BLaER1 treated with 17β-estradiol and CSF1 and Interleukin-3, amounts not matched to agents 10 nM and 100 nM (cell line): ENCODE results near the gene KIAA2012.

Experiments used
- H3K27ac ChIP-seq, 11 experiments: shearing (Covaris generic); formaldehyde crosslinking; 2 replicates each; pipeline ENCODE4 v1.8.1; 2022
- H3K27me3 ChIP-seq, 11 experiments: shearing (Covaris generic); formaldehyde crosslinking; 2 replicates each; pipeline ENCODE4 v1.8.1; 2022
- H3K36me3 ChIP-seq, 11 experiments: shearing (Covaris generic); formaldehyde crosslinking; 2 replicates each; pipeline ENCODE4 v1.8.1; 2022
- H3K4me1 ChIP-seq, 10 experiments: shearing (Covaris generic); formaldehyde crosslinking; 2 replicates each; pipeline ENCODE4 v1.8.1; 2022
- H3K4me2 ChIP-seq, 11 experiments: shearing (Covaris generic); formaldehyde crosslinking; 2 replicates each; pipeline ENCODE4 v1.8.1; 2022
- H3K4me3 ChIP-seq, 10 experiments: shearing (Covaris generic); formaldehyde crosslinking; 2 replicates each; pipeline ENCODE4 v1.8.1; 2022
- H3K9ac ChIP-seq, 11 experiments: shearing (Covaris generic); formaldehyde crosslinking; 2 replicates each; pipeline ENCODE4 v1.8.1; 2022
- H3K9me3 ChIP-seq, 11 experiments: shearing (Covaris generic); formaldehyde crosslinking; replicated peaks in 1 of 11; 2 replicates each; pipeline ENCODE4 v1.8.1; 2022
- H4K20me1 ChIP-seq, 11 experiments: shearing (Covaris generic); formaldehyde crosslinking; 2 replicates each; pipeline ENCODE4 v1.8.1; 2022
- Cebpa-rat ChIP-seq, 11 experiments: shearing (Covaris generic); IDR thresholded peaks; 2 replicates each; pipeline ENCODE4 v1.8.1; 2022

KIAA2012 gene

GRCh38 chr2:202251494-202251893 lies 178.4 kb downstream of the KIAA2012 start:
- Histone ChIP-seq H3K4me2 (no peak overlapping the region), H3K27me3 (no peaks in the 10 kb centered on the region), H3K4me3 (no peak overlapping the region), H3K9ac (no peak overlapping the region), H4K20me1 (no peaks in the 10 kb centered on the region), H3K4me1 (peaks cover 0 to 10% (median 3%) of the 10 kb centered on the region in 10 experiments; a peak in 6 of 20 replicates), H3K9me3 (peaks cover 0 to 14% (median 10%) of the 10 kb centered on the region in 11 experiments; a peak in 14 of 22 replicates), H3K27ac (no peak overlapping the region), H3K36me3 (no peaks in the 10 kb centered on the region)
- no peak for TF ChIP-seq Cebpa-rat (IDR thresholded peaks at IDR 0.05)
